ENCODE measurements around the gene FARS2. TPM values are rescaled to one million over a fixed set of nuclear protein-coding genes. Genes with fewer than 3 reads are reported as not detected.

Gene FARS2
- total and polyA plus RNA-seq, 2 of the 13 experiments (the other 11 are each of a cell fraction or from before 2014, with no cell fraction given) = 15.4 to 26.0 TPM

GRCh38 chr6:5776706-5777390 lies 515.5 kb downstream of the FARS2 start:
- Histone ChIP-seq H3K36me3 (replicated peaks in 1 of 2; ENCODE audit: control insufficient read depth in 1 of 2, insufficient read depth in 2 of 2, low read length in 2 of 2) (no peaks in the 10 kb centered on the region; a peak in 1 of 5 replicates), H3K9me3 (ENCODE audit: low read length) (no peaks in the 10 kb centered on the region), H4K20me1 (ENCODE audit: insufficient read depth, low read length) (no peaks in the 10 kb centered on the region), H3K4me2 (ENCODE audit: low read depth, low read length) (no peak overlapping the region), H3K9ac (ENCODE audit: insufficient read depth, low read depth, low read length) (no peak overlapping the region), H3K79me2 (ENCODE audit: insufficient read depth, low read length) (no peaks in the 10 kb centered on the region), H2AFZ (ENCODE audit: low read length) (no peak overlapping the region), H3K27me3 (ENCODE audit: control insufficient read depth in 1 of 2, insufficient read depth in 2 of 2, low read length in 2 of 2) (peaks cover 0 to 2% of the 10 kb centered on the region in 2 experiments; a peak in 1 of 5 replicates), H3K4me3 (replicated peaks in 1 of 3; ENCODE audit: insufficient read depth in 1 of 3, low read depth in 2 of 3, low read length in 3 of 3) (no peak overlapping the region), H3K4me1 (ENCODE audit: insufficient read depth, low read length) (no peaks in the 10 kb centered on the region), H3K27ac (ENCODE audit: extremely low read length, insufficient read depth, low read length) (no peak overlapping the region)
- intact Hi-C loops (cut with micrococcal nuclease; ENCODE audit: unreplicated experiment) (no loop called here), in situ Hi-C loops (cut with HindIII; ENCODE audit: extremely low pct_ligation_motif_present, low pct_unique_long_range_greater_than_20kb) (no loop called here)
- BruUV-seq (replicated peaks) = no TSS peak
- ChIA-PET POLR2A (no interaction called here), CTCF (ENCODE audit: low intra/inter-chr PET ratio, low total read pairs) (no interaction called here)
- no peak for ATAC-seq
- no peak for FAIRE-seq
- DNase-seq (ENCODE audit: low spot score) = no peak
- no peak for TF ChIP-seq ZNF660 (CRISPR knock-in tag; IDR thresholded peaks at IDR 0.05; ENCODE audit: borderline replicate concordance, low read depth)
- TF ChIP-seq ZNF737 (CRISPR knock-in tag; IDR thresholded peaks at IDR 0.05; ENCODE audit: borderline replicate concordance) = no peak
- no peak for TF ChIP-seq ATF6 (CRISPR knock-in tag; conservative IDR thresholded peaks at IDR 0.05)
- no peak for TF ChIP-seq ZNF574 (CRISPR knock-in tag; IDR thresholded peaks at IDR 0.05)
- TF ChIP-seq NR1H2 (CRISPR knock-in tag; IDR thresholded peaks at IDR 0.05; ENCODE audit: borderline replicate concordance, low read depth) = no peak
- TF ChIP-seq FOXA1 (IDR thresholded peaks at IDR 0.05) = no peak
- TF ChIP-seq FOXA1 (CRISPR knock-in tag; IDR thresholded peaks at IDR 0.05) = no peak
- TF ChIP-seq ZSCAN20 (CRISPR knock-in tag; IDR thresholded peaks at IDR 0.05; ENCODE audit: borderline replicate concordance) = no peak
- TF ChIP-seq STAG1 (CRISPR knock-in tag; IDR thresholded peaks at IDR 0.05) = no peak
- TF ChIP-seq CBX5 (CRISPR knock-in tag; IDR thresholded peaks at IDR 0.05; ENCODE audit: borderline replicate concordance) = no peak
- TF ChIP-seq EED (CRISPR knock-in tag; IDR thresholded peaks at IDR 0.05) = no peak
- no peak for TF ChIP-seq XBP1 (CRISPR knock-in tag; IDR thresholded peaks at IDR 0.05)
- TF ChIP-seq SYNCRIP (IDR thresholded peaks at IDR 0.05; ENCODE audit: insufficient read depth, low read depth, low read length) = no peak
- TF ChIP-seq GPBP1L1 (CRISPR knock-in tag; IDR thresholded peaks at IDR 0.05) = no peak
- TF ChIP-seq ZNF576 (CRISPR knock-in tag; IDR thresholded peaks at IDR 0.05) = no peak
- no peak for TF ChIP-seq ZNF770 (CRISPR knock-in tag; IDR thresholded peaks at IDR 0.05)
- WGBS (ENCODE audit: low lambda C conversion rate) = 65% methylated on average over 12 of the region's 12 CpGs

Measured in HepG2 (cell line).